Cardiac fibroblast (primary cell): Measurements from ENCODE around the gene PAIP2B.
A peak's percentile ranks its signal among the peaks of the same experiment; 100 is the strongest.

Source experiments
- DNase-seq, 2 donors: peaks; one replicate each; pipeline versions ENCODE4 v3.0.0 to v3.0.0-alpha.2; 2010; ENCODE audit warnings: low read depth in 2 of 2
- H3K4me3 ChIP-seq, 2 donors: replicated peaks in 1 of 2; 1 replicate in 1 of 2; 2 replicates in 1 of 2; pipeline ENCODE4 v1.5.1; 2011; ENCODE audit warnings: low read depth in 2 of 2, low read length in 2 of 2, mild to moderate bottlenecking in 2 of 2, moderate library complexity in 1 of 2
- CTCF ChIP-seq: IDR thresholded peaks from one replicate; pipeline ENCODE4 v1.5.1; 2011; ENCODE audit warnings: low read depth, mild to moderate bottlenecking, low read length, inconsistent platforms

The PAIP2B gene

GRCh38 chr2:71223767-71224333 lies 3.1 kb downstream of the PAIP2B start:
- TF ChIP-seq CTCF: peak; percentile 46
- no peak overlapping the region for H3K4me3 ChIP-seq
- peak; percentile 33 to 54 for DNase-seq

GRCh38 chr2:71220743-71221142 lies 6.2 kb downstream of the PAIP2B start:
- TF ChIP-seq CTCF: no peak
- DNase-seq: no peak
- no peak overlapping the region for H3K4me3 ChIP-seq

GRCh38 chr2:71216501-71216900 lies 10.4 kb downstream of the PAIP2B start:
- no peak for TF ChIP-seq CTCF
- no peak overlapping the region for H3K4me3 ChIP-seq
- no peak for DNase-seq

- no peak overlapping the region for H3K4me3 ChIP-seq
- TF ChIP-seq CTCF: no peak
- DNase-seq: no peak
These were observed 11.5 kb downstream of the PAIP2B start for GRCh38 chr2:71215447-71215846.

GRCh38 chr2:71212336-71212735 lies 14.6 kb downstream of the PAIP2B start:
- DNase-seq: peak in 1 of 2 donors; percentile 32
- no peak overlapping the region for H3K4me3 ChIP-seq
- TF ChIP-seq CTCF: no peak

GRCh38 chr2:71210292-71210691 lies 16.6 kb downstream of the PAIP2B start:
- no peak for TF ChIP-seq CTCF
- DNase-seq: no peak
- H3K4me3 ChIP-seq: no peak overlapping the region

GRCh38 chr2:71208756-71209155 lies 18.1 kb downstream of the PAIP2B start:
- no peak for TF ChIP-seq CTCF
- H3K4me3 ChIP-seq: no peak overlapping the region
- no peak for DNase-seq
